H1 (cell line): ENCODE data around the gene RBM4B. TPM values are rescaled to one million over a fixed set of nuclear protein-coding genes. Genes with fewer than 3 reads are reported as not detected.

Experiments
- CTCF ChIA-PET: fragments of 300-600 bp; sonication (Branson Sonifier 250); formaldehyde crosslinking; loops from one replicate; lab custom pipeline; 2021; ENCODE audit not compliant: partially characterized antibody; lab: Charles Lee
- POLR2A ChIA-PET: fragments of 300-600 bp; sonication (Branson Sonifier 250); formaldehyde crosslinking; loops from one replicate; lab custom pipeline; 2021; ENCODE audit warnings: inconsistent platforms; ENCODE audit not compliant: partially characterized antibody; lab: Charles Lee
- DNase-seq, 2 experiments: peaks; one replicate each; pipeline versions ENCODE4 v3.0.0 to v3.0.0-alpha.2; 2010 to 2022; ENCODE audit warnings: low spot score in 2 of 2, low read depth in 1 of 2, mixed read lengths in 1 of 2
- FAIRE-seq: peaks from 2 replicates; lab custom pipeline; 2011; peaks lifted over from hg19 to GRCh38; lab: Jason Lieb, UNC
- H2AFZ ChIP-seq: 2 replicates; pipeline ENCODE4 v1.8.1; 2012; ENCODE audit warnings: low read length, inconsistent platforms
- H2AK5ac ChIP-seq: 2 replicates; pipeline ENCODE4 v1.6.1; 2013; ENCODE audit warnings: low read depth, low read length
- H2BK120ac ChIP-seq: replicated peaks from 2 replicates; pipeline ENCODE3; 2013; ENCODE audit warnings: low read depth, low read length, inconsistent platforms
- H2BK12ac ChIP-seq: 2 replicates; pipeline ENCODE4 v1.6.1; 2013; ENCODE audit warnings: low read depth, low read length
- H2BK15ac ChIP-seq: 2 replicates; pipeline ENCODE4 v1.6.1; 2013; ENCODE audit warnings: low read length
- H2BK20ac ChIP-seq: 2 replicates; pipeline ENCODE4 v1.6.1; 2013; ENCODE audit warnings: low read length
- H2BK5ac ChIP-seq: 2 replicates; pipeline ENCODE4 v1.6.1; 2013; ENCODE audit warnings: low read depth, low read length
- H3K14ac ChIP-seq: 2 replicates; pipeline ENCODE4 v1.6.1; 2013; ENCODE audit warnings: inconsistent platforms; ENCODE audit not compliant: insufficient read length
- H3K18ac ChIP-seq: 2 replicates; pipeline ENCODE4 v1.6.1; 2013; ENCODE audit warnings: low read length; ENCODE audit errors: extremely low read depth
- H3K23ac ChIP-seq: 2 replicates; pipeline ENCODE4 v1.6.1; 2013; ENCODE audit warnings: inconsistent platforms; ENCODE audit not compliant: insufficient read length
- H3K23me2 ChIP-seq: 2 replicates; pipeline ENCODE4 v1.6.1; 2013; ENCODE audit warnings: low read depth, low read length
- H3K27ac ChIP-seq: 2 replicates; pipeline ENCODE4 v1.6.1; 2011; ENCODE audit warnings: low read depth, low read length, inconsistent platforms
- H3K27me3 ChIP-seq, 4 experiments: replicated peaks in 1 of 4; 1 replicate in 1 of 4; 2 replicates in 3 of 4; pipeline versions ENCODE4 v1.6.1 to v1.8.1; 2011 to 2013; ENCODE audit warnings: low read length in 3 of 4, mild to moderate bottlenecking in 3 of 4, inconsistent platforms in 2 of 4, mixed read lengths in 2 of 4, moderate library complexity in 1 of 4; ENCODE audit not compliant: control insufficient read depth in 3 of 4, insufficient read depth in 3 of 4; ENCODE audit errors: extremely low read depth in 1 of 4
- H3K36me3 ChIP-seq, 4 experiments: 2 replicates each; pipeline versions ENCODE4 v1.6.1 to v1.8.1; 2011 to 2013; ENCODE audit warnings: mild to moderate bottlenecking in 4 of 4, low read length in 3 of 4, moderate library complexity in 2 of 4, control low read depth in 1 of 4, inconsistent platforms in 1 of 4; ENCODE audit not compliant: insufficient read depth in 4 of 4, control insufficient read depth in 2 of 4
- H3K4ac ChIP-seq: replicated peaks from 2 replicates; pipeline ENCODE3; 2013; ENCODE audit warnings: low read length, low read depth, mixed read lengths, inconsistent platforms; ENCODE audit not compliant: insufficient read length
- H3K4me1 ChIP-seq, 4 experiments: replicated peaks in 1 of 4; 1 replicate in 1 of 4; 2 replicates in 3 of 4; pipeline versions ENCODE4 v1.6.1 to v1.8.1; 2011 to 2013; ENCODE audit warnings: low read length in 3 of 4, inconsistent platforms in 2 of 4, mixed read lengths in 1 of 4; ENCODE audit not compliant: insufficient read depth in 4 of 4, control insufficient read depth in 3 of 4
- H3K4me2 ChIP-seq, 2 experiments: 2 replicates each; pipeline versions ENCODE4 v1.6.1 to v1.8.1; 2011 to 2013; ENCODE audit warnings: low read depth in 2 of 2, low read length in 2 of 2, control low read depth in 1 of 2, inconsistent platforms in 1 of 2, mild to moderate bottlenecking in 1 of 2; ENCODE audit not compliant: insufficient read depth in 1 of 2
- H3K4me3 ChIP-seq, 4 experiments: fragments of 200-600, 300-600 bp in 1 of 4; sonication (generic), shearing (Covaris generic), sonication (Bioruptor Twin) in 1 of 4; 2 replicates each; pipeline versions ENCODE4 v1.5.1 to v1.8.1; 2011 to 2016; ENCODE audit warnings: low read length in 4 of 4, low read depth in 3 of 4, control low read depth in 2 of 4, inconsistent platforms in 2 of 4, mild to moderate bottlenecking in 2 of 4, mixed read lengths in 1 of 4, moderate library complexity in 1 of 4; ENCODE audit not compliant: insufficient read depth in 2 of 4; ENCODE audit errors: extremely low read depth in 1 of 4
- H3K56ac ChIP-seq: replicated peaks from 2 replicates; pipeline ENCODE3; 2013; ENCODE audit warnings: low read depth, mild to moderate bottlenecking, mixed read lengths, low read length, inconsistent platforms; ENCODE audit not compliant: insufficient read length
- H3K79me1 ChIP-seq: 2 replicates; pipeline ENCODE4 v1.6.1; 2013; ENCODE audit warnings: low read depth, low read length, control low read depth
- H3K79me2 ChIP-seq, 2 experiments: 2 replicates each; pipeline versions ENCODE4 v1.6.1 to v1.8.1; 2012 to 2013; ENCODE audit warnings: low read length in 2 of 2, mild to moderate bottlenecking in 2 of 2, inconsistent platforms in 1 of 2; ENCODE audit not compliant: insufficient read depth in 2 of 2, control insufficient read depth in 1 of 2
- H3K9ac ChIP-seq, 4 experiments: replicated peaks in 1 of 4; 1 replicate in 1 of 4; 2 replicates in 3 of 4; pipeline versions ENCODE4 v1.6.1 to v1.8.1; 2011 to 2013; ENCODE audit warnings: low read depth in 3 of 4, low read length in 3 of 4, control low read depth in 2 of 4, mild to moderate bottlenecking in 2 of 4, moderate library complexity in 2 of 4, inconsistent platforms in 1 of 4; ENCODE audit errors: extremely low read depth in 1 of 4
- H3K9me3 ChIP-seq, 2 experiments: 2 replicates each; pipeline versions ENCODE4 v1.6.1 to v1.8.1; 2012 to 2013; ENCODE audit warnings: mild to moderate bottlenecking in 2 of 2, moderate library complexity in 2 of 2, control low read depth in 1 of 2, inconsistent platforms in 1 of 2, low read depth in 1 of 2, low read length in 1 of 2, mixed read lengths in 1 of 2; ENCODE audit not compliant: insufficient read depth in 2 of 2
- H4K20me1 ChIP-seq, 2 experiments: replicated peaks in 1 of 2; 2 replicates each; pipeline versions ENCODE3 to v1.8.1; 2011 to 2013; ENCODE audit warnings: inconsistent platforms in 2 of 2, low read length in 2 of 2, mild to moderate bottlenecking in 1 of 2; ENCODE audit not compliant: insufficient read depth in 2 of 2, control insufficient read depth in 1 of 2
- H4K5ac ChIP-seq: 2 replicates; pipeline ENCODE4 v1.6.1; 2013; ENCODE audit warnings: low read length, low read depth, mixed read lengths, inconsistent platforms; ENCODE audit not compliant: insufficient read length
- H4K8ac ChIP-seq: 2 replicates; pipeline ENCODE4 v1.8.0; 2013; ENCODE audit warnings: mild to moderate bottlenecking, moderate library complexity, low read length, inconsistent platforms; ENCODE audit not compliant: insufficient read depth; ENCODE audit errors: extremely low read depth
- H4K91ac ChIP-seq: replicated peaks from 2 replicates; pipeline ENCODE3; 2013; ENCODE audit warnings: low read length, mixed read lengths, inconsistent platforms; ENCODE audit not compliant: insufficient read length
- CHD2 ChIP-seq: IDR thresholded peaks from 2 replicates; pipeline ENCODE4 v1.6.1; 2012; ENCODE audit warnings: low read length, improper control_type of control experiment
- WGBS, 2 experiments: shearing (Covaris generic) in 1 of 2; methylation state at CpG; one replicate each; pipeline versions ENCODE4 v1.1.6 to v1.1.7; 2013 to 2015; ENCODE audit warnings: low lambda C conversion rate in 2 of 2, mixed read lengths in 2 of 2, inconsistent platforms in 1 of 2, low coverage in 1 of 2, missing lambda C conversion rate in 1 of 2; ENCODE audit not compliant: insufficient replicate concordance in 2 of 2, insufficient coverage in 1 of 2, insufficient read length in 1 of 2; ENCODE audit errors: extremely low coverage in 1 of 2, missing lambda C conversion rate in 1 of 2; 5-methylcytosine and 5-hydroxymethylcytosine counted together
- polyA plus RNA-seq, 7 experiments: library from polyadenylated mRNA; depleted of rRNA in 3 of 7; stranded (reverse) in 5 of 7; unstranded in 2 of 7; fragments of >200 nt in 5 of 7; fragments of 200-250 nt in 2 of 7; gene quantifications; 1 replicate in 5 of 7; 2 replicates in 1 of 7; 4 replicates in 1 of 7; pipeline versions ENCODE4 v1.2.1 to v1.2.3, GENCODE V29; 2011 to 2013; ENCODE audit warnings: missing spikeins in 2 of 7, mixed read lengths in 2 of 7
- total RNA-seq: library from RNA; stranded (reverse); fragmentation: NEBNext Ultra II Directional; extraction: Animal tissue kit (Norgen Biotek cat#: 25700); gene quantifications from 2 replicates; pipeline ENCODE4 v1.2.1, GENCODE V29; 2021

Gene RBM4B
- total and polyA plus RNA-seq, 2 of the 8 experiments (the other 6 are each of a cell fraction or from before 2014, with no cell fraction given) = 27.5 to 30.5 TPM

DNA sequence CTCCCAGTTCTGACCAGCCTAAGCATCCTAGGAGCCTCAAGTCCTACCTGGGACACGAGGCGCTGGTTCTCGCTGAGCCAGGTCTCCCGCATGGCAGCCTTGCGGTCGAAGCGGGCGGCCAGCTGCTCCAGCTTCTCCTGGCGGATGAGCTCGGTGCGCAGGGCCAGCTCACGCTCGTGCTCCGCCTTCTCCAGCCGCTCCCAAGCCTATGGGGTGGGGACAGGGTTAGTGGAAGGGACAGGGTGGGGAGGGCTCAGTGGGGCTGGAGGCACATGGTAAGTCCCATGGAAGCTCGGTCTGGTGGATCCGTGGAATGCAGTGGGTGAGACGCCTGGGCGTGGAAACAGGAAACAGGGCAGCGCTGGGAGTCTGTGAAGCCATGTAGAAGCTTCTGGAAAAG, 30.4 kb upstream of the RBM4B start:
- no peak overlapping the region for H3K4me2 ChIP-seq
- H3K79me1 ChIP-seq = no peaks in the 10 kb centered on the region
- no peaks in the 10 kb centered on the region for H3K79me2 ChIP-seq
- no peak overlapping the region for H2AFZ ChIP-seq
- H3K36me3 ChIP-seq = peaks cover 16 to 63% (median 49%) of the 10 kb centered on the region in 4 experiments
- no peak overlapping the region for H3K4ac ChIP-seq
- DNase-seq (no peak), FAIRE-seq (no peak)
- no peak overlapping the region for H3K18ac ChIP-seq
- no peak overlapping the region for H2BK15ac ChIP-seq
- no peaks in the 10 kb centered on the region for H4K20me1 ChIP-seq
- H2BK120ac ChIP-seq = no peak overlapping the region
- ChIA-PET POLR2A (interaction anchor here (0.9 to 1.6 kb wide), 3 partner anchors 11 to 35 kb away, joined by 3 to 5 read pairs (median 3); partner anchors contain the start of gene RBM4B), CTCF (interaction anchor here (1.5 to 1.7 kb wide), 2 partner anchors 12 to 15 kb away, joined by 4 to 5 read pairs; no protein-coding TSS in a partner anchor)
- no peak overlapping the region for H3K9ac ChIP-seq
- no peak overlapping the region for H3K56ac ChIP-seq
- H3K4me3 ChIP-seq = no peak overlapping the region
- H3K27me3 ChIP-seq = no peaks in the 10 kb centered on the region
- H4K8ac ChIP-seq = no peak overlapping the region
- H2BK20ac ChIP-seq = no peak overlapping the region
- H3K14ac ChIP-seq = no peak overlapping the region
- H4K91ac ChIP-seq = no peak overlapping the region
- no peaks in the 10 kb centered on the region for H3K4me1 ChIP-seq
- no peak overlapping the region for H2AK5ac ChIP-seq
- no peak overlapping the region for H2BK5ac ChIP-seq
- H4K5ac ChIP-seq = no peak overlapping the region
- no peak overlapping the region for H3K27ac ChIP-seq
- no peaks in the 10 kb centered on the region for H3K23me2 ChIP-seq
- whole genome bisulfite sequencing, 2 experiments = 99% methylated on average over 18 of the region's 20 CpGs; no CpG with 5 or more reads in 1 of the 2 experiments
- no peak overlapping the region for H3K23ac ChIP-seq
- H3K9me3 ChIP-seq = no peaks in the 10 kb centered on the region
- H2BK12ac ChIP-seq = no peak overlapping the region
- no peak for TF ChIP-seq CHD2
